H1 (cell line): ENCODE results near the gene HNF1B. TPM values are rescaled to one million over a fixed set of nuclear protein-coding genes. Genes with fewer than 3 reads are reported as not detected.

Source experiments
- CTBP2 ChIP-seq: IDR thresholded peaks from 2 replicates; pipeline ENCODE4 v1.7.0; 2011; ENCODE audit warnings: borderline replicate concordance, mild to moderate bottlenecking, moderate library complexity, mixed read lengths, low read length; ENCODE audit not compliant: insufficient read depth, insufficient read length
- EP300 ChIP-seq, 2 experiments: IDR thresholded peaks; 1 replicate in 1 of 2; 2 replicates in 1 of 2; pipeline ENCODE4 v1.6.1; 2011 to 2012; ENCODE audit warnings: low read depth in 2 of 2, low read length in 2 of 2, mild to moderate bottlenecking in 2 of 2, borderline replicate concordance in 1 of 2, inconsistent platforms in 1 of 2, moderate library complexity in 1 of 2
- POLR2A ChIP-seq, 2 experiments: IDR thresholded peaks; 1 replicate in 1 of 2; 2 replicates in 1 of 2; pipeline ENCODE4 v1.6.1; 2011; ENCODE audit warnings: low read depth in 2 of 2, low read length in 2 of 2, mild to moderate bottlenecking in 2 of 2; ENCODE audit errors: control extremely low read depth in 1 of 2
- SRF ChIP-seq: IDR thresholded peaks from 2 replicates; pipeline ENCODE4 v1.6.1; 2011; ENCODE audit warnings: mild to moderate bottlenecking, low read depth, low read length, moderate library complexity
- TBP ChIP-seq: IDR thresholded peaks from 2 replicates; pipeline ENCODE4 v1.6.1; 2011; ENCODE audit warnings: low read depth, low read length, improper control_type of control experiment
- polyA plus RNA-seq, 7 experiments: library from polyadenylated mRNA; depleted of rRNA in 3 of 7; stranded (reverse) in 5 of 7; unstranded in 2 of 7; fragments of >200 nt in 5 of 7; fragments of 200-250 nt in 2 of 7; gene quantifications; 1 replicate in 5 of 7; 2 replicates in 1 of 7; 4 replicates in 1 of 7; pipeline versions ENCODE4 v1.2.1 to v1.2.3, GENCODE V29; 2011 to 2013; ENCODE audit warnings: missing spikeins in 2 of 7, mixed read lengths in 2 of 7
- total RNA-seq: library from RNA; stranded (reverse); fragmentation: NEBNext Ultra II Directional; extraction: Animal tissue kit (Norgen Biotek cat#: 25700); gene quantifications from 2 replicates; pipeline ENCODE4 v1.2.1, GENCODE V29; 2021
- TF ChIP-seq, protein P1 (sequence below): fragments of 300-600 bp; sonication (generic); IDR thresholded peaks from 2 replicates; pipeline ENCODE4 v1.7.1; 2012; ENCODE audit warnings: low read length, moderate library complexity, mild to moderate bottlenecking, inconsistent platforms; ENCODE audit not compliant: insufficient replicate concordance
- TF ChIP-seq, protein P2 (sequence below): IDR thresholded peaks from 2 replicates; pipeline ENCODE4 v1.6.1; 2011; ENCODE audit warnings: low read length, improper control_type of control experiment

HNF1B gene
- total and polyA plus RNA-seq, 2 of the 8 experiments (the other 6 are each of a cell fraction or from before 2014, with no cell fraction given), result 0.13 to 0.30 TPM

DNA sequence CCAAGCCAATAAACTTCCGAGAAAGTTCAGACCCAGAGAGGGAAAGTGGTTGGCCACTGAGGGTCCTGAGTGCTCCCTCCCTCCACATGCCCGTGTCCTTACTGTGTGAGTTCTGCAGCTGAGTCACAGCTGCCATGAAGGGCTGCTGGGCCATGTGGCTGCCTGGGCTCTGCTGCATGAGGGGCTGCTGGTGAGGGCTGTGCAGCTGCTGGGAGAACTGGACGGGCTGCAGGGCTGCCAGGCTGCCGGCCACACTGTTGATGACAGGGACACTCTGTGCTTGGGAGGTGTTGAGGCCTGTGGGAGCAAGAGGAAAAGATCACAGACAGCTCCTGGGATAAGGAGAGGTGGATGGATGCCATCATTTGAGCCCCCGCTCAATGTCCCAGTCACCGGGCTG lies 44.0 kb downstream of the HNF1B start (continued):
- TF ChIP-seq, protein P1, sequence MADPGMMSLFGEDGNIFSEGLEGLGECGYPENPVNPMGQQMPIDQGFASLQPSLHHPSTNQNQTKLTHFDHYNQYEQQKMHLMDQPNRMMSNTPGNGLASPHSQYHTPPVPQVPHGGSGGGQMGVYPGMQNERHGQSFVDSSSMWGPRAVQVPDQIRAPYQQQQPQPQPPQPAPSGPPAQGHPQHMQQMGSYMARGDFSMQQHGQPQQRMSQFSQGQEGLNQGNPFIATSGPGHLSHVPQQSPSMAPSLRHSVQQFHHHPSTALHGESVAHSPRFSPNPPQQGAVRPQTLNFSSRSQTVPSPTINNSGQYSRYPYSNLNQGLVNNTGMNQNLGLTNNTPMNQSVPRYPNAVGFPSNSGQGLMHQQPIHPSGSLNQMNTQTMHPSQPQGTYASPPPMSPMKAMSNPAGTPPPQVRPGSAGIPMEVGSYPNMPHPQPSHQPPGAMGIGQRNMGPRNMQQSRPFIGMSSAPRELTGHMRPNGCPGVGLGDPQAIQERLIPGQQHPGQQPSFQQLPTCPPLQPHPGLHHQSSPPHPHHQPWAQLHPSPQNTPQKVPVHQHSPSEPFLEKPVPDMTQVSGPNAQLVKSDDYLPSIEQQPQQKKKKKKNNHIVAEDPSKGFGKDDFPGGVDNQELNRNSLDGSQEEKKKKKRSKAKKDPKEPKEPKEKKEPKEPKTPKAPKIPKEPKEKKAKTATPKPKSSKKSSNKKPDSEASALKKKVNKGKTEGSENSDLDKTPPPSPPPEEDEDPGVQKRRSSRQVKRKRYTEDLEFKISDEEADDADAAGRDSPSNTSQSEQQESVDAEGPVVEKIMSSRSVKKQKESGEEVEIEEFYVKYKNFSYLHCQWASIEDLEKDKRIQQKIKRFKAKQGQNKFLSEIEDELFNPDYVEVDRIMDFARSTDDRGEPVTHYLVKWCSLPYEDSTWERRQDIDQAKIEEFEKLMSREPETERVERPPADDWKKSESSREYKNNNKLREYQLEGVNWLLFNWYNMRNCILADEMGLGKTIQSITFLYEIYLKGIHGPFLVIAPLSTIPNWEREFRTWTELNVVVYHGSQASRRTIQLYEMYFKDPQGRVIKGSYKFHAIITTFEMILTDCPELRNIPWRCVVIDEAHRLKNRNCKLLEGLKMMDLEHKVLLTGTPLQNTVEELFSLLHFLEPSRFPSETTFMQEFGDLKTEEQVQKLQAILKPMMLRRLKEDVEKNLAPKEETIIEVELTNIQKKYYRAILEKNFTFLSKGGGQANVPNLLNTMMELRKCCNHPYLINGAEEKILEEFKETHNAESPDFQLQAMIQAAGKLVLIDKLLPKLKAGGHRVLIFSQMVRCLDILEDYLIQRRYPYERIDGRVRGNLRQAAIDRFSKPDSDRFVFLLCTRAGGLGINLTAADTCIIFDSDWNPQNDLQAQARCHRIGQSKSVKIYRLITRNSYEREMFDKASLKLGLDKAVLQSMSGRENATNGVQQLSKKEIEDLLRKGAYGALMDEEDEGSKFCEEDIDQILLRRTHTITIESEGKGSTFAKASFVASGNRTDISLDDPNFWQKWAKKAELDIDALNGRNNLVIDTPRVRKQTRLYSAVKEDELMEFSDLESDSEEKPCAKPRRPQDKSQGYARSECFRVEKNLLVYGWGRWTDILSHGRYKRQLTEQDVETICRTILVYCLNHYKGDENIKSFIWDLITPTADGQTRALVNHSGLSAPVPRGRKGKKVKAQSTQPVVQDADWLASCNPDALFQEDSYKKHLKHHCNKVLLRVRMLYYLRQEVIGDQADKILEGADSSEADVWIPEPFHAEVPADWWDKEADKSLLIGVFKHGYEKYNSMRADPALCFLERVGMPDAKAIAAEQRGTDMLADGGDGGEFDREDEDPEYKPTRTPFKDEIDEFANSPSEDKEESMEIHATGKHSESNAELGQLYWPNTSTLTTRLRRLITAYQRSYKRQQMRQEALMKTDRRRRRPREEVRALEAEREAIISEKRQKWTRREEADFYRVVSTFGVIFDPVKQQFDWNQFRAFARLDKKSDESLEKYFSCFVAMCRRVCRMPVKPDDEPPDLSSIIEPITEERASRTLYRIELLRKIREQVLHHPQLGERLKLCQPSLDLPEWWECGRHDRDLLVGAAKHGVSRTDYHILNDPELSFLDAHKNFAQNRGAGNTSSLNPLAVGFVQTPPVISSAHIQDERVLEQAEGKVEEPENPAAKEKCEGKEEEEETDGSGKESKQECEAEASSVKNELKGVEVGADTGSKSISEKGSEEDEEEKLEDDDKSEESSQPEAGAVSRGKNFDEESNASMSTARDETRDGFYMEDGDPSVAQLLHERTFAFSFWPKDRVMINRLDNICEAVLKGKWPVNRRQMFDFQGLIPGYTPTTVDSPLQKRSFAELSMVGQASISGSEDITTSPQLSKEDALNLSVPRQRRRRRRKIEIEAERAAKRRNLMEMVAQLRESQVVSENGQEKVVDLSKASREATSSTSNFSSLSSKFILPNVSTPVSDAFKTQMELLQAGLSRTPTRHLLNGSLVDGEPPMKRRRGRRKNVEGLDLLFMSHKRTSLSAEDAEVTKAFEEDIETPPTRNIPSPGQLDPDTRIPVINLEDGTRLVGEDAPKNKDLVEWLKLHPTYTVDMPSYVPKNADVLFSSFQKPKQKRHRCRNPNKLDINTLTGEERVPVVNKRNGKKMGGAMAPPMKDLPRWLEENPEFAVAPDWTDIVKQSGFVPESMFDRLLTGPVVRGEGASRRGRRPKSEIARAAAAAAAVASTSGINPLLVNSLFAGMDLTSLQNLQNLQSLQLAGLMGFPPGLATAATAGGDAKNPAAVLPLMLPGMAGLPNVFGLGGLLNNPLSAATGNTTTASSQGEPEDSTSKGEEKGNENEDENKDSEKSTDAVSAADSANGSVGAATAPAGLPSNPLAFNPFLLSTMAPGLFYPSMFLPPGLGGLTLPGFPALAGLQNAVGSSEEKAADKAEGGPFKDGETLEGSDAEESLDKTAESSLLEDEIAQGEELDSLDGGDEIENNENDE, result no peak
- TF ChIP-seq CTBP2 (no peak), EP300 (IDR thresholded peaks at IDR 0.05; ENCODE audit: borderline replicate concordance in 1 of 2, low read depth in 2 of 2, low read length in 2 of 2) (no peak), SRF (no peak), POLR2A (IDR thresholded peaks at IDR 0.05; ENCODE audit: control extremely low read depth in 1 of 2, low read depth in 2 of 2, low read length in 2 of 2) (no peak), TBP (no peak)
- TF ChIP-seq, protein P2, sequence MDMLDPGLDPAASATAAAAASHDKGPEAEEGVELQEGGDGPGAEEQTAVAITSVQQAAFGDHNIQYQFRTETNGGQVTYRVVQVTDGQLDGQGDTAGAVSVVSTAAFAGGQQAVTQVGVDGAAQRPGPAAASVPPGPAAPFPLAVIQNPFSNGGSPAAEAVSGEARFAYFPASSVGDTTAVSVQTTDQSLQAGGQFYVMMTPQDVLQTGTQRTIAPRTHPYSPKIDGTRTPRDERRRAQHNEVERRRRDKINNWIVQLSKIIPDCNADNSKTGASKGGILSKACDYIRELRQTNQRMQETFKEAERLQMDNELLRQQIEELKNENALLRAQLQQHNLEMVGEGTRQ, result no peak
